ENCODE data around the gene RASL11B. TPM values are rescaled to one million over a fixed set of nuclear protein-coding genes. Genes with fewer than 3 reads are reported as not detected.

The RASL11B gene
- polyA plus RNA-seq, 3 donors: 38.9 to 41.2 (median 39.6) TPM

DNA sequence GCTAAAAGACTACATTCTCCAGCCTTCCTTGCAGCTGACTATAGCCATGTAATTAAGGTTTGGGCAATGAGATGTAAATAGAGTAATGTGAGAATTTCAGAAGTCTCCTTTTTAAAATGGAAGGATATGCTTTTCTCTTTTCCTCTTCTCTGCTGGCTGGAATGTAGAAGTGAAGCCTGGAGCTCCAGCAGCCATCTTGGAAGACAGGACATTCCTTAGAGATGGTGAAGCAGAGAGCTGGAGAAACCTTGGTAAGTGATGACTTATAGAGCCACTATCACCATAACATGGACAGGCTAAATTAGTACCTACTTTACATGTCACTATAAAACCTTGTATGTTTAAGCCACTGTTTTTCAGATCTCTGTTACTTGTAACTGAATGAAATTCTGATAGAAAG, 48.0 kb downstream of the RASL11B start:
- DNase-seq: no peak

DNA sequence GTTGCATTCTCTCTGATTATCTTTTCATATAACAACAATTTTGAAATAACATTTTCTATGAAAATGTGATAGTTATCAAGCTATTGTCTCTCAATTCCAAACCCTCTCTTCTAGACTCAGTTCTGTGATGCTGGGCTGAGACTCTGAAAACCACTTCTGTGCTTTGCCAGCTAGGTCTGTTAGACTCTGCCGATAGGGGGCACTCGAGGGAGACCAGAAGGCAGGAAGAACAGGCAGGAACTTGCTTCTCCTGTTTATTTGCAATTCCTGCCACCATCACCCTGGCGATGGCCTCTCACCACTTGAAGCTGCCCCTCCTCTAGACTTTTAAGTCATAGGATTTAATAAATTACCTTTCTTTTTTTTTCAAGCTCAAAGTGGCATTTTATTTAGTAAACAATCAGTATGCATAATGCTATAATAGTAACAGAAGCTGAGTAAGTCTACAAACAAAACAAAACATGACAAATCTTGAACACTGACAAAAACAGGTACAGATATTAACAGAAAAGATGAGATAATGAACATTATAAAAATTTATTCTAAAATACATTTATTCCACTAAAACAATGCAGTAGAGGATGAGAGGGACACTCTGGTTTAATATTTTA, 49.7 kb downstream of the RASL11B start:
- peak; percentile 60 for DNase-seq

GRCh38 chr4:52912608-52913007, 50.5 kb downstream of the RASL11B start:
- DNase-seq: no peak

DNA sequence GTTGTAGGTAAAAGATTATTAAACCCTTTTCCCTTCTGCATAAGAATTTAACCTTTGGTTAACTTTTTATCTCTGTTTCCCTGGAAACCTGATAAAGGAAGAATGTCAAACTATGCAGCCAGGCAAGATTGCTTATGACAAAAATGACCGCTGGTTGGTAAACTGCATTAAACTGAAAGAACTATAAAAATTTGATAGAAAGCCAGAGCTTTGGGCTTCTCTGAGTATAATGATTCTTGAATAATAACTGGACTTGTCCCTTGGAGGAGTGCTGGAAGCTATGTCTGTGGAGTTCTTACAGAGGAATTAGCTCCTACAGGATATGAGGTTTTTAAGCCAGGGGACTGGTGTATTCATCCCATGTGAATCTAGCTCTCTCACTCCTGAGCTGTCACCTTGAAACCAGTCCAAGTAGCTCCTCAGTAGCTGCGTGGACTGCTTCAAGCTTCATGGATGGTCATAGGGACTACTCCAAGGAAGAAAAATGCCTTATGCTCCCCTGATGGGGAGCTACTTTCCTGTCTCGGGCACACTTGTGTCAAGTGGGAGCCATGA, 52.0 kb downstream of the RASL11B start:
- DNase-seq: no peak

DNA sequence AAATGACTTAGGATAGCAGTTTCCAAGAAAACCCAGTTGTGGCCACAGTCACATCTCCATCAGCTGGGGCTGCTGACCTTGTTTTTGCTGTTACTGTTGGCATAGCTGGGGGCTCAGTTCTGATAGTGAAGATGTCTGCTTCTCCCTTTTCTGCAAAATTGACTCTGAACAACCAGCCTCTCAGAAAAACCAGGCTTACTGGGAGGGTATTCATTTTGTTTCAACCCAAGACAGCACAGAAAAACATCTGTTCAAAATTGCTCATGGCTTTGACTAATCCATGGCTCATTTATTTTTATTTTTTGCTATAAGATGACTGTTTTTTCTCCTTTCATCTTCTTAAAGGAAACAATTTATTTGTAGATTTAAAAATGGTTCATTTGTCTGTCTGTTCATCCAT, 53.1 kb downstream of the RASL11B start:
- no peak for DNase-seq

DNA sequence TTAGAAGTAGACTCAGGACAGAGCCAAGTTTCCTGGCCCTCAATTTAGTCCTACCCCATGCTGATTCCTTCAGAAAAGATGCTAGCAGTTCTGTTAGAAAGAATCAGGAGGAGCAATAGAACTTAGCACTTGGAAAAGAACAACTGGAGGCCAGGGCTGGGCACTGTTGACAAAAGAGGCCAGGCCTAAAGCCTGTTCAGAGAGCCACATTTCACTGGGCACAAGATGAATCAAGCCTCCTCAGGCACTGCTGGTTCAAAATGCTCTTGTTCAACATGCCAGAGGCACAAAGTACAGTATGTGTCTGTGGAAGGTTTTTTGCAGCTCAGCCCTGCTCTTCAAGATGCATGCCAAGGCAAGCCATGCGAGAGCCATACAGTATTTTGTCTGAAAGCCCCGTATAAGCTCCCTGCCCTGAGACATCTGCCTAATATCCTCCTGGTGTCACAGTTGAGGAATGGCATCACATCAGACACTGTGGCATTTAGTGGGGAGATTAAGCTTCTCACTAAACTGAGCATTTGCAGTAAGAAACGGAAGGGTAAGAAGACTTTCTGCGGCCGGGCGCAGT, 53.7 kb downstream of the RASL11B start:
- DNase-seq: no peak

Other genes with a start within 250 kb of the RASL11B start
- 10 to 100 TPM; 29.4 to 32.2 (median 30.6) TPM for gene USP46, start 203.0 kb upstream of the RASL11B start, polyA plus RNA-seq (ENCODE audit: insufficient read length in 3 of 3)
- 1 to 10 TPM; 2.7 to 4.5 (median 3.2) TPM for gene ERVMER34-1, start 110.9 kb upstream of the RASL11B start, polyA plus RNA-seq (ENCODE audit: insufficient read length in 3 of 3)

Measured in renal pelvis (tissue), 4 donors.